ENCODE results near the gene PRRT2. TPM values are rescaled to one million over a fixed set of nuclear protein-coding genes. Genes with fewer than 3 reads are reported as not detected.
A peak's percentile ranks its signal among the peaks of the same experiment; 100 is the strongest.

PRRT2 gene
- total RNA-seq, 4 donors from 2014 or later, result 1.4 to 6.0 (median 1.9) TPM; not detected in 1

- intact Hi-C loops (cut with DNase I; ENCODE audit: low total_unique reads) (no loop called here), in situ Hi-C loops (cut with MboI; ENCODE audit: low pct_ligation_motif_present in 1 of 4, low pct_unique_long_range_greater_than_20kb in 1 of 4, low sequenced_read_pairs in 3 of 4) (loop anchor here in 1 of 4 donors (10.0 kb wide), 1 partner anchor 148 kb away; no protein-coding TSS in a partner anchor)
- 92 to 100% methylated on average over 1 to 7 of the region's 9 CpGs for WGBS, 2 donors (ENCODE audit: low coverage in 1 of 2)
- Histone ChIP-seq H3K4me3 (no peak overlapping the region), H3K27ac (no peak overlapping the region), H3K9me3 (no peaks in the 10 kb centered on the region), H3K27me3 (no peaks in the 10 kb centered on the region), H3K4me1 (no peaks in the 10 kb centered on the region), H3K36me3 (peaks cover 0 to 85% (median 38%) of the 10 kb centered on the region in 4 donors)
- DNase-seq, result no peak
- TF ChIP-seq EP300 (IDR thresholded peaks at IDR 0.05; ENCODE audit: low read depth), result no peak
- TF ChIP-seq POLR2AphosphoS5 (IDR thresholded peaks at IDR 0.05), result no peak
- TF ChIP-seq, protein P1, sequence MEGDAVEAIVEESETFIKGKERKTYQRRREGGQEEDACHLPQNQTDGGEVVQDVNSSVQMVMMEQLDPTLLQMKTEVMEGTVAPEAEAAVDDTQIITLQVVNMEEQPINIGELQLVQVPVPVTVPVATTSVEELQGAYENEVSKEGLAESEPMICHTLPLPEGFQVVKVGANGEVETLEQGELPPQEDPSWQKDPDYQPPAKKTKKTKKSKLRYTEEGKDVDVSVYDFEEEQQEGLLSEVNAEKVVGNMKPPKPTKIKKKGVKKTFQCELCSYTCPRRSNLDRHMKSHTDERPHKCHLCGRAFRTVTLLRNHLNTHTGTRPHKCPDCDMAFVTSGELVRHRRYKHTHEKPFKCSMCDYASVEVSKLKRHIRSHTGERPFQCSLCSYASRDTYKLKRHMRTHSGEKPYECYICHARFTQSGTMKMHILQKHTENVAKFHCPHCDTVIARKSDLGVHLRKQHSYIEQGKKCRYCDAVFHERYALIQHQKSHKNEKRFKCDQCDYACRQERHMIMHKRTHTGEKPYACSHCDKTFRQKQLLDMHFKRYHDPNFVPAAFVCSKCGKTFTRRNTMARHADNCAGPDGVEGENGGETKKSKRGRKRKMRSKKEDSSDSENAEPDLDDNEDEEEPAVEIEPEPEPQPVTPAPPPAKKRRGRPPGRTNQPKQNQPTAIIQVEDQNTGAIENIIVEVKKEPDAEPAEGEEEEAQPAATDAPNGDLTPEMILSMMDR (IDR thresholded peaks at IDR 0.05), result no peak
- no peak for TF ChIP-seq POLR2A (IDR thresholded peaks at IDR 0.05)
These were observed 30.8 kb downstream of the PRRT2 start for GRCh38 chr16:29842732-29843346.

DNA sequence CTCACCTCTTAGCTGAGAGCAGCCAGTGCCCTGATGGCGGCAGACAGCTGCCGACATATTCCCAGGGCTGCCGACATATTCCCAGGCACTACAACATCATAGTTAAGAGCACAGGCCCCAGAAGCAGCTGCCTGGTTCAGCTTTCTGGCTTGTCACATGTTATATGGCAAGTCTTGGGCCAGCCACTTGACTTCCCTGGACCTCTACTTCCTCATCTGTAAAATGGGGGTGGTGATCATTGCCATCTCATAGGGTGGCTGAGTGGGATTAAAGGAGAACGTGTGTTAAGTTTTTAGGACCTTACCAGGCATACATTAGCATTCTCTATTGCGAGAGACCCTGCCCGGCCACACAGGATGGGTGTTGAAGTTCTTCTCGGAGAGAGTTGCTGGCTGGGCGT, 31.9 kb downstream of the PRRT2 start:
- intact Hi-C loops (cut with DNase I; ENCODE audit: low total_unique reads) (no loop called here), in situ Hi-C loops (cut with MboI; ENCODE audit: low pct_ligation_motif_present in 1 of 4, low pct_unique_long_range_greater_than_20kb in 1 of 4, low sequenced_read_pairs in 3 of 4) (loop anchor here in 1 of 4 donors (10.0 kb wide), 1 partner anchor 149 kb away; no protein-coding TSS in a partner anchor)
- Histone ChIP-seq H3K27me3 (no peaks in the 10 kb centered on the region), H3K4me3 (no peak overlapping the region), H3K9me3 (no peaks in the 10 kb centered on the region), H3K4me1 (no peaks in the 10 kb centered on the region), H3K36me3 (peaks cover 0 to 76% (median 32%) of the 10 kb centered on the region in 4 donors), H3K27ac (no peak overlapping the region)
- no peak for DNase-seq
- TF ChIP-seq POLR2AphosphoS5 (IDR thresholded peaks at IDR 0.05) (no peak), EP300 (IDR thresholded peaks at IDR 0.05; ENCODE audit: low read depth) (no peak), POLR2A (IDR thresholded peaks at IDR 0.05) (no peak)
- TF ChIP-seq, protein P1 (IDR thresholded peaks at IDR 0.05), result no peak
- 92% methylated on average over 8 of the region's 8 CpGs; no CpG with 5 or more reads in 1 of the 2 donors for WGBS, 2 donors (ENCODE audit: low coverage in 1 of 2)

GRCh38 chr16:29844575-29845331, 32.8 kb downstream of the PRRT2 start:
- in situ Hi-C loops (cut with MboI; ENCODE audit: low pct_ligation_motif_present in 1 of 4, low pct_unique_long_range_greater_than_20kb in 1 of 4, low sequenced_read_pairs in 3 of 4) (loop anchor here in 1 of 4 donors (10.0 kb wide), 1 partner anchor 150 kb away; no protein-coding TSS in a partner anchor), intact Hi-C loops (cut with DNase I; ENCODE audit: low total_unique reads) (no loop called here)
- H3K4me3 ChIP-seq, result no peak overlapping the region
- peaks cover 0 to 70% (median 31%) of the 10 kb centered on the region in 4 donors for H3K36me3 ChIP-seq
- TF ChIP-seq, protein P1 (IDR thresholded peaks at IDR 0.05), result no peak
- TF ChIP-seq POLR2A (IDR thresholded peaks at IDR 0.05) (no peak), POLR2AphosphoS5 (IDR thresholded peaks at IDR 0.05) (peak in 1 of 3 donors; percentile 18), EP300 (IDR thresholded peaks at IDR 0.05; ENCODE audit: low read depth) (no peak)
- H3K9me3 ChIP-seq, result no peaks in the 10 kb centered on the region
- H3K4me1 ChIP-seq, result no peaks in the 10 kb centered on the region
- 50 to 92% methylated on average over 2 to 17 of the region's 28 CpGs for WGBS, 2 donors (ENCODE audit: low coverage in 1 of 2)
- H3K27me3 ChIP-seq, result no peaks in the 10 kb centered on the region
- no peak for DNase-seq
- peak overlapping the region in 2 of 4 donors; percentile 8 to 37 for H3K27ac ChIP-seq

DNA sequence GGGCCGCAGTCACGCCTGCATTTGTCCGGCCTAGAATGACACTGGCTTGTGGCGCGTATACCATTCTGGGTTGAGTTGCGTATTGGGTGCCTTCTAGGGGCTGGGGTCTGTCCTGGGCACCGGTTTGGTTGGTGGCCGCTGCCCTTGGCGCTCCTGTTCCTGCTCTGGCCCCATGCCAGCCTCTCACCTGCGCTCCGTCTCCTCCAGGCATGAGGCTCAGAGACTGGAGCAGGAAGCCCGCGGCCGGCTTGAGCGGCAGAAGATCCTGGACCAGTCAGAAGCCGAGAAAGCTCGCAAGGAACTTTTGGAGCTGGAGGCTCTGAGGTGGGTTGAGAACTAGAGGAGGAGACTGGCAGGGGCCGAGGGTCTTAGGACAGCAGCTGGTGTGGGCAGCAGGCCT, 33.7 kb downstream of the PRRT2 start:
- Histone ChIP-seq H3K9me3 (no peaks in the 10 kb centered on the region), H3K36me3 (peaks cover 0 to 62% (median 28%) of the 10 kb centered on the region in 4 donors), H3K27ac (peak overlapping the region in 1 of 4 donors; percentile 37), H3K4me3 (no peak overlapping the region), H3K27me3 (no peaks in the 10 kb centered on the region), H3K4me1 (no peaks in the 10 kb centered on the region)
- in situ Hi-C loops (cut with MboI; ENCODE audit: low pct_ligation_motif_present in 1 of 4, low pct_unique_long_range_greater_than_20kb in 1 of 4, low sequenced_read_pairs in 3 of 4), result loop anchor here in 1 of 4 donors (10.0 kb wide), 1 partner anchor 151 kb away; no protein-coding TSS in a partner anchor
- DNase-seq, result no peak
- WGBS, 2 donors (ENCODE audit: low coverage in 1 of 2), result 96% methylated on average over 18 of the region's 18 CpGs; no CpG with 5 or more reads in 1 of the 2 donors
- TF ChIP-seq POLR2A (IDR thresholded peaks at IDR 0.05) (no peak), EP300 (IDR thresholded peaks at IDR 0.05; ENCODE audit: low read depth) (no peak), POLR2AphosphoS5 (IDR thresholded peaks at IDR 0.05) (no peak)
- TF ChIP-seq, protein P1 (IDR thresholded peaks at IDR 0.05), result no peak
- intact Hi-C loops (cut with DNase I; ENCODE audit: low total_unique reads), result no loop called here

All from transverse colon (tissue), 4 donors.